ENCODE data around the gene VPS54. TPM values are rescaled to one million over a fixed set of nuclear protein-coding genes. Genes with fewer than 3 reads are reported as not detected.
"Not testable (repeated sequence)": the region's sequence is repeated elsewhere in the genome, so short reads cannot be mapped to it uniquely, and the experiment has no call there.

The VPS54 gene
- polyA plus RNA-seq, 1 donor: 58.5 TPM

DNA sequence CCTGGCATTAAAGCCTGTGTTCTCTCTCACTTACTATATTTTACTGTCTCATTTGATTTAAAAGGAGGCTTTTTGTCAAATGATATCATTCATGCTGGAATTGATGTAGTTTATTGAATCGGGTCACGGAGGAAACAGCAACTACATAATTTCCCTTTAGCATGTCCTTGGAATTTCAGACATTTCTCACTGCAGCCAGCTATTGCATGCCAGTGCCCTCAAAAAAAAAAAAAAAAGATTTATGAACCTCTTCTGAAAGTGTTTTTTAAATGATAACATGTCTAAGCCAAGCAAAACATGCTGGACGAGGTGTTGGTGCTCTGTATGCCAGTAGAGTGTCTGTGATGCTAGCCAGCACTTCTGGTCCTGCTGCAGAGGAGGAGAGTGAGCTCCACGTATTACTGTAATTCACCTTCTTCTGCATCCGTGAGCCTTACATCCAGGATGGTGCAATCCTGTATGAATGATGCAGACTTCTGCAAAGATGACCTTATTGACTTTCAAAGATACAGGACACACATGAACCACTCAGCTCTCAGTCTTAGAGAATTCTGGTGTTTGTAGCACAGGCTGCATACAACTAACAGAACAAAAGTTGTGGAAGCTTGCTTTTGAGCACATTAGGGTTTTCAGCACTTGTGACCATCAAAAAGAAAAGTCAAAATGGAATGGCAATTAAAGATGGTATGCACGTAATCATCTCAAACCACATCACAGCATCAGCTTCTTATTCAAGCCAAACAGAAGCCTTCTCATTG, 146.5 kb downstream of the VPS54 start:
- no peak for DNase-seq

DNA sequence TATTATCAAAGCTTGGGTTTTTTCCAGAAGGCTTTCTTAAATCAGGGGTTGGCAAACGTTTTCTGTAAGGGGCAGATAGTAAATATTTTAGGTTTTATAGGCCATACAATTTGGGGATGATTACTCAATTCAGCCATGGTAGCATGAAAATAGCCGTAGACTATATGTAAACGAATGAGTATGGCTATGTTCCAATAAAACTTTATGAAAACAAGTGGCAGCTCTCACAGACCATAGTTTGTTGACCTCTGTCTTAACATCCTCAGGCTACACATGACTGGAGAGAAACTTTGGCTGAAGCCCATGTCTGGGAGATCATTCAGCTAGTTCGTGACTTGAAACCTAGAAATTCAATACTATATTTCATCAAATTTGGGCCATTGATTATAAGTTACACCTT, 147.4 kb downstream of the VPS54 start:
- no peak for DNase-seq

DNA sequence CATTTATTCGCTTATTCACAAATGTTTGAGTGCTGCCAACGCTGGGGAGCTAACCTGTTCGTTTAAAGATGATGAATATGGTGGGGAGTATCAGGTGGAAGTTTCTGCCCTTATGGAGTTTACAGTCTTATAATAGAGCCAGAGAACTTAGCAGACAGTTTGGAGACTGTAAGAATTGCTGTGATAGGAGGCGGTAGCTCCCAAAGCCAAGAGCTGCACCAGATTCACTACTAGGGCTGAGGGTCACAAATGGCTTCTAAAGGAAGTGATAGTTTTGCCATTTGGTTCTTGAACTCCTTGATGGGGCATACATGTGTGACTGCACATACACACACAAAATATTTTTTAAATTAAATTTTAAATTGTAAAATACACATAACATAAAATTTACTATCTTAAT, 148.5 kb downstream of the VPS54 start:
- no peak for DNase-seq

DNA sequence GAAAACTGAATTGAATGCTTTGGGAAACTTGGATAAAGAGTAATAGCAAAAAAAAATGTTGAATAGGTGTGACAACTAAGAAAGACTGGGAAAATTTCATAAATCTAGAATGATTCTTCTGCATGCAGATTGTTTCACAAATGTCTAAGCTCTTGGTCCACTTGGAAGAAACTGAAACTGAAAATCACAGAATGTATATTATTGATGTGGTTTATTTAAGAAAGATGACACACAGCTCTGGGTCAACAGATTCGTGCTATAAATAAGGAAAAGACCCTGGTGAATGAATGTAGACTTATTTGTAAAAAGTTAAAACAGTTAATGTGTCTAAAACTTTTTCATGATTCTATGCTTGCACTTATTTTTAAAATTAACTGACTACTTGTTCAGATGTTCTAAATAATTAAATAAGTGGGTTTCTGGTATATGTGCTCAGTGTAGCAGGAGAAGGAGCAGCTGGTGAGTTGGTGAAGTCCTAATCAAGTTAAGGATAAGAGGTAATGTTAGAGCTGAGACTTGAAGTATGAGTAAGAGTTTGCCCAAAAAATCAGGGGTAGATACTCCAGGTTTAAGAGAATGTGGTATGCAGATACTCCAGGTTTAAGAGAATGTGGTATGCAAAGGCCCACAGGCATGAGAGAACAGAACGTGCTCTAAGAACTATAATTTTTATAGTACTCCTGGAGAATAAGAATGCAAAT, 153.1 kb downstream of the VPS54 start:
- DNase-seq: no peak

GRCh38 chr2:63865159-63865799, 153.9 kb downstream of the VPS54 start:
- no peak for DNase-seq

DNA sequence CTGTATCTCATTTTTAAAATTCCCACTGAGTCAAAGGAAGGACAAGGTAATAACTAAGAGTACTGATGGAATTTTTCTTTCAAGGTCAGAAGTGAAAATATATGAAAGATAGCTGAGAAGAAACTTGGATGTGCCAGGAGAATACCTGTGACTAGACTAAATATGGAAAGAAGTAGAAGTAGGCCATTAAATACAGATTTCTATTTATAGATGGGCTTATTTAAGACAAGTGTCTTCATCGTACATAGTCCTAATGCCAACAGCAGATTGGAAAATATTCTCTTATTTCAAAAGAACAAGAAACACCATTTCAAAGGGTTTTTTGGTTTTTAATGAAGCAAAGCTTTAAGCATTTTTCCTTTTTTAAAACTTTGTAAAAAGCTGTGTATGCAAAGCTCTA, 155.5 kb downstream of the VPS54 start:
- no peak for DNase-seq

GRCh38 chr2:63862806-63863205, 156.4 kb downstream of the VPS54 start:
- DNase-seq: no peak

- peak; percentile 44 for DNase-seq
Measured at GRCh38 chr2:63861220-63861822, 157.9 kb downstream of the VPS54 start.

- no peak for DNase-seq
Measured at GRCh38 chr2:63858291-63858690, 160.9 kb downstream of the VPS54 start.

DNA sequence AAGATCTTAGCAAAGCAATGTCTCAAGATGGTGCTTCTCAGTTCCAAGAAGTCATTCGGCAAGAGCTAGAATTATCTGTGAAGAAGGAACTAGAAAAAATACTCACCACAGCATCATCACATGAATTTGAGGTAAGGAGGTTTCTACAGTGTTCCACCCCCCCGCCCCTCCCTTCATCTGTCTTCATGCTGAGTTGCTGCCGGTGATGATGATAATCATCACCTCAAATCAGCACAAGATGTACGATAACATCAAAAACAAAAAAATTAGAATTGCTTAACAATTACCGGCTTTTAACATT, 163.0 kb downstream of the VPS54 start:
- DNase-seq: no peak

- no peak for DNase-seq
Measured at GRCh38 chr2:63855418-63856302, 163.6 kb downstream of the VPS54 start.

GRCh38 chr2:63853527-63854310, 165.5 kb downstream of the VPS54 start:
- no peak for DNase-seq

GRCh38 chr2:63851691-63852311, 167.4 kb downstream of the VPS54 start:
- no peak for DNase-seq

- DNase-seq: no peak
Measured at GRCh38 chr2:63850649-63851048, 168.6 kb downstream of the VPS54 start.

DNA sequence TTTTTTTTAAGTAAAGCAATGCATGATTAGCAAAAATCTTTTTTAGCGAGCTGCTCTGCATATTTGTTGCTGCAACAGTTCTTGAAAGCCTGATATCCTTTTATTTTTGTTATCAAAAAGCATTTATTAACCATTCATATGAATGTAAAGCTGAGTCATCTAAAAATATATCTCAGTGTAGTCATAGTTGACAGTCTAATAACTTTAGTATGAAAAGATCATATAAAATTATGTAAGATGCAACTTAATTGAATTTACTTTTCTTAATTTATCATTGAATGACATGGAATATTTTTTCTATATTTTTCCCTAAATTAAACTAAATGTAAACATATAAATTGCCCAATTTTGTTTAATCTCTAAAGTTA, 169.0 kb downstream of the VPS54 start:
- no peak for DNase-seq

- no peak for DNase-seq
Measured at GRCh38 chr2:63849381-63850203, 169.6 kb downstream of the VPS54 start.

GRCh38 chr2:63847571-63847970, 171.7 kb downstream of the VPS54 start:
- not testable (repeated sequence) for DNase-seq

- DNase-seq: no peak
Measured at GRCh38 chr2:63846487-63846886, 172.7 kb downstream of the VPS54 start.

DNA sequence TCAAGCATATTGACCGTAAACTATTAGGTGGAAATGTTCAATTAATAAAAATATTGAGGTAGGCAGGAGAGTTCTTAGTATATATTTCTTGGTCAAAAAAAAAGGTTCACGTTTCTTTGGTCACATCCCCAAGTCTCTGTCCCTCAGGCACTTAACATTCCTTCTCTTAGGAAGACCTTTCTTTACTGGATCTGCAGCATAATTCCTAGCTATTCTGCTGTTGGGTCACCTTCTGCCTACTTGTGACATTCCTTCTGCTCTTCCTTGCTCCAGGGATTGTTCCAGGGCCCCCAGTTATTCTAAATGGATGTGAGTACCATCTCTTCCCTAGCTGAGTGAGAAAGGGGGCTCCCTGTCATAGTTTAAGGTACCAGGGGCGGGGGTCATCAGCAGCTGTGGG, 173.4 kb downstream of the VPS54 start:
- no peak for DNase-seq

DNA sequence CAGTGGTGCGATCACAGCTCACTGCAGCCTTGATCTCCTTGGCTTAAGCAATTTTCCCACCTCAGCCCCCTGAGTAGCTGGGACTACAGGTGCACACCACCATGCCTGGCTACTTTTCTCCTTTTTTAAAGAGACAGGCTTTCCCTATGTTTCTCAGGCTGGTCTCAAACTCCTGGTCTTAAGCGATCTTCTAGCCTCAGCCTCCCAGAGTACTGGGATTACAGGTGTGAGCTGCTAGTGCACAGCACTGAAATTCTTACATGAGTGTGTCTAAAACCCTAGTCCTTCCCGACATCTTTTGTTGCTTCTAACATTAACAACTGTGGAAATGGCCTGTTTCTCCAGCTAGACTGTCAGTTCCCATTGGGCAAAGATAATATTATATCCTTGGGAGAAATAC, 174.6 kb downstream of the VPS54 start:
- no peak for DNase-seq

Measured in left kidney (tissue), 2 donors.